Osteoblast (primary cell): ENCODE measurements around the gene PRKCSH. TPM values are rescaled to one million over a fixed set of nuclear protein-coding genes. Genes with fewer than 3 reads are reported as not detected.

Experiments
- DNase-seq: peaks from one replicate; pipeline ENCODE4 v3.0.0; 2011; ENCODE audit warnings: low spot score, mixed read lengths; ENCODE audit not compliant: insufficient read length; ENCODE audit errors: missing footprints
- H2AFZ ChIP-seq: 2 replicates; pipeline ENCODE4 v1.6.0; 2011; ENCODE audit warnings: mild to moderate bottlenecking, low read length
- H3K27ac ChIP-seq: 2 replicates; pipeline ENCODE4 v1.5.1; 2011; ENCODE audit warnings: mild to moderate bottlenecking, low read depth, low read length, moderate library complexity
- H3K27me3 ChIP-seq: 2 replicates; pipeline ENCODE4 v1.6.0; 2012; ENCODE audit warnings: mild to moderate bottlenecking, control low read depth, inconsistent platforms, low read length, moderate library complexity; ENCODE audit not compliant: insufficient read depth
- H3K36me3 ChIP-seq: 2 replicates; pipeline ENCODE4 v1.5.1; 2011; ENCODE audit warnings: mild to moderate bottlenecking, low read length, control low read depth, moderate library complexity; ENCODE audit not compliant: insufficient read depth
- H3K4me1 ChIP-seq: 2 replicates; pipeline ENCODE4 v1.5.1; 2011; ENCODE audit warnings: mild to moderate bottlenecking, low read length, control low read depth, moderate library complexity; ENCODE audit not compliant: insufficient read depth
- H3K4me2 ChIP-seq: 2 replicates; pipeline ENCODE4 v1.6.0; 2011; ENCODE audit warnings: mild to moderate bottlenecking, low read length; ENCODE audit not compliant: insufficient read depth
- H3K4me3 ChIP-seq: fragments of 200-600 bp; sonication (generic); 3 replicates; pipeline ENCODE4 v1.5.1; 2012; ENCODE audit warnings: mild to moderate bottlenecking, low read length, inconsistent platforms; ENCODE audit not compliant: insufficient read depth
- H3K79me2 ChIP-seq: 2 replicates; pipeline ENCODE4 v1.6.0; 2012; ENCODE audit warnings: mild to moderate bottlenecking, low read length, control low read depth, inconsistent platforms; ENCODE audit not compliant: insufficient read depth
- H3K9me3 ChIP-seq: 2 replicates; pipeline ENCODE4 v1.5.1; 2011; ENCODE audit warnings: low read depth, low read length, control low read depth
- H4K20me1 ChIP-seq: 2 replicates; pipeline ENCODE4 v1.6.0; 2012; ENCODE audit warnings: mild to moderate bottlenecking, low read length, control low read depth; ENCODE audit not compliant: insufficient read depth
- CTCF ChIP-seq: IDR thresholded peaks from 2 replicates; pipeline ENCODE4 v1.5.1; 2011; ENCODE audit warnings: mild to moderate bottlenecking, low read depth, low read length, moderate library complexity; ENCODE audit errors: extremely low read depth
- total RNA-seq: library from RNA; depleted of rRNA; stranded (reverse); fragments of >200 nt; gene quantifications from 2 replicates; pipeline ENCODE4 v1.2.3, GENCODE V29; 2012

Gene PRKCSH
- 117 and 119 TPM in 2 replicates for total RNA-seq

- Histone ChIP-seq H3K36me3 (peaks cover 25% of the 10 kb centered on the region), H3K4me3 (peak within 1 kb of the TSS; percentile 100), H3K27me3 (no peaks in the 10 kb centered on the region), H2AFZ (peak within 1 kb of the TSS; percentile 99), H3K4me2 (peak within 1 kb of the TSS; percentile 92), H3K4me1 (peaks cover 13% of the 10 kb centered on the region), H3K79me2 (peaks cover 23% of the 10 kb centered on the region), H3K27ac (peak within 1 kb of the TSS; percentile 67), H3K9me3 (no peaks in the 10 kb centered on the region), H4K20me1 (peaks cover 8% of the 10 kb centered on the region)
- peak; percentile 86 for TF ChIP-seq CTCF
- DNase-seq, result peak; percentile 99
Measured at GRCh38 chr19:11435057-11435832, at the start of gene PRKCSH, which contains the start of gene ODAD3. PRKCSH (plus strand) TSS chr19:11435635; CDS start chr19:11436118, 483 bp downstream. ODAD3 (minus strand) TSS chr19:11435121; CDS start chr19:11435016, 105 bp downstream.

GRCh38 chr19:11387162-11388034, 48.0 kb upstream of the PRKCSH start:
- H3K79me2 ChIP-seq, result no peaks in the 10 kb centered on the region
- no peaks in the 10 kb centered on the region for H3K36me3 ChIP-seq
- H3K27ac ChIP-seq, result no peak overlapping the region
- H3K9me3 ChIP-seq, result peaks cover 2% of the 10 kb centered on the region
- no peak overlapping the region for H3K4me2 ChIP-seq
- H3K4me1 ChIP-seq, result no peaks in the 10 kb centered on the region
- peaks cover 12% of the 10 kb centered on the region for H3K27me3 ChIP-seq
- no peak overlapping the region for H3K4me3 ChIP-seq
- TF ChIP-seq CTCF, result no peak
- H4K20me1 ChIP-seq, result no peaks in the 10 kb centered on the region
- DNase-seq, result peak; percentile 18
- H2AFZ ChIP-seq, result no peak overlapping the region

- H3K27ac ChIP-seq, result no peak overlapping the region
- H3K4me3 ChIP-seq, result no peak overlapping the region
- TF ChIP-seq CTCF, result no peak
- peak; percentile 61 for DNase-seq
- no peaks in the 10 kb centered on the region for H3K36me3 ChIP-seq
- H3K4me1 ChIP-seq, result no peaks in the 10 kb centered on the region
- H3K4me2 ChIP-seq, result no peak overlapping the region
- H2AFZ ChIP-seq, result no peak overlapping the region
- H3K79me2 ChIP-seq, result no peaks in the 10 kb centered on the region
- no peaks in the 10 kb centered on the region for H4K20me1 ChIP-seq
- peaks cover 2% of the 10 kb centered on the region for H3K9me3 ChIP-seq
- no peaks in the 10 kb centered on the region for H3K27me3 ChIP-seq
Measured at GRCh38 chr19:11390359-11390758, 45.1 kb upstream of the PRKCSH start.
